Adipose tissue (tissue), 3 donors: Measurements from ENCODE around the gene CYP26C1. TPM values are rescaled to one million over a fixed set of nuclear protein-coding genes. Genes with fewer than 3 reads are reported as not detected.

Source experiments
- H3K27ac ChIP-seq: one replicate; pipeline ENCODE4 v1.5.1; 2013; ENCODE audit warnings: low read depth, low read length
- WGBS, 3 donors: extraction: QIAGEN DNeasy Blood & Tissue Kit; methylation state at CpG; one replicate each; pipeline ENCODE4 v1.1.7; 2013; 5-methylcytosine and 5-hydroxymethylcytosine counted together
- polyA plus RNA-seq, 3 donors: library from polyadenylated mRNA; stranded (reverse); fragments of 200-250 nt; gene quantifications; one replicate each; pipeline ENCODE4 v1.2.3, GENCODE V29; 2013
- donor health status: healthy with polysubstance abuse.
- donor health status: Bipolar disorder and iron deficiency.
- donor health status: healthy.

Gene CYP26C1, protein sequence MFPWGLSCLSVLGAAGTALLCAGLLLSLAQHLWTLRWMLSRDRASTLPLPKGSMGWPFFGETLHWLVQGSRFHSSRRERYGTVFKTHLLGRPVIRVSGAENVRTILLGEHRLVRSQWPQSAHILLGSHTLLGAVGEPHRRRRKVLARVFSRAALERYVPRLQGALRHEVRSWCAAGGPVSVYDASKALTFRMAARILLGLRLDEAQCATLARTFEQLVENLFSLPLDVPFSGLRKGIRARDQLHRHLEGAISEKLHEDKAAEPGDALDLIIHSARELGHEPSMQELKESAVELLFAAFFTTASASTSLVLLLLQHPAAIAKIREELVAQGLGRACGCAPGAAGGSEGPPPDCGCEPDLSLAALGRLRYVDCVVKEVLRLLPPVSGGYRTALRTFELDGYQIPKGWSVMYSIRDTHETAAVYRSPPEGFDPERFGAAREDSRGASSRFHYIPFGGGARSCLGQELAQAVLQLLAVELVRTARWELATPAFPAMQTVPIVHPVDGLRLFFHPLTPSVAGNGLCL
- polyA plus RNA-seq, result under 1 TPM in 1 of 3 donors, not detected in 2; 0.03 TPM

DNA sequence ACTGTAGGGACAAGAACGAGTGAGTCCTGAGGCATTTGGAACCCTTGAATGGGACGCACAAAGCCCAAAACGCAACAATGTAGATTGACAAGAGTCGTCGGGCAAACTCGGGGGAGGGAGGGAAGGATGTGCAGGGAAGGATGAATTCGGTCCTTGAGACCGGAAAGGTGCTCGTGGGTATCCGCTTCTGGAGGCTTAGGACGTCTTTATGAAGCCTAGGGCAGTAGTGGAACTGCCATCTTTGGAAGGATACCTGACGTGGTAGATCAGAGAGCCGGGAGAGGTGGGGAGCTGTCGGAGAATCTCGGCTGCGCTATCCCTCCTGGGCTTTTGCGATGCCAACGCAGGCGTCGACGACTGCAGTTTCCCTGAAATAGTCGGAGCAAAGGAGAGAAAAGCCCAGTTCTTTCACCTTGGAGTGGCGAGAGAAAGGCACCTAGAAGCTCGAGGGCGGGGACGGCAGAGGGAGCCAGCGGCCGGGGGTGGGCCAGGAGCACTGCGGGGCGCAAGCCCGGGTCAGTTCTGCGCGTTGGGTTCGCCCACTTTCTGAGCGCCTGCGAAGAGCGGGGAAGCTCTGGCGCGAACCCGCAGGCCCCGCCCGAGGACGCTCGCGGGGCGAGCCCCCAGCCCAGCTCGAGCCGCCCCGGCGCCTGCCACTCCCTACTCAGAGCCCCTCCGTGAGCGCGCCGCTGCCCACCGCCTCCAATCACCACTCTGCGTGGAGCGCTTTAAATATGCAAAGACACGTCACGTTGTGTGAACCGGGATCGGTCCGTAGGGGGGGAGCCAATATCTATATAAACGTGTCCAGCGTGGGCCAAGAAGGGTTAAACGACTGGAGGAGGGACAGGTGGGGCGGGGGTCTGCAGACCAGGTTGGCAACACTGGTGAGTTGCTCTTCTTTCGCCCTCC is at the start of gene CYP26C1:
Gene CYP26C1 (plus strand): TSS at position 824 of the 912 bp plus-strand sequence. CDS start 466 bp downstream, outside the sequence.
- WGBS, 3 donors, result 33 to 51% (median 42%) methylated on average over 56 to 67 of the region's 67 CpGs
- no peak within 1 kb of the TSS for H3K27ac ChIP-seq

DNA sequence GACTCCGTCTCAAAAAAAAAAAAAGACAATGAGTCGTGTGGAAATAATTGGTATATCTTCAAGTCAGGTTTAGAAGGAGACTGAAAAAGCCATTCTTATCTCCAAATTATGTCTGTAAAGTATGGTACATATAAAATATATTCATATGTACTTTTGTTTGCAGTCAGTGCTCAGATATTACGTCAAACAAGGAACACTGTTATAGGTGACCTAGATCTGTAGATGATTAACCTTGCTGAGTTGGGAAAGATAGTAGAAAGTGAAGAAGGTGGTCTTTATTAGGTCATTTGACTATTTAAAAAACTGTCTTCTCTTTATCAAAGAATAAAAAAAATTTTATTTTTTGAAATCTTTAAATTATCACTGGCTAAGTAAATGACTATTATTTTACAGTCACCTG is 44.9 kb upstream of the CYP26C1 start:
- no peak overlapping the region for H3K27ac ChIP-seq
- 89 to 95% (median 94%) methylated on average over 3 of the region's 3 CpGs for WGBS, 3 donors

DNA sequence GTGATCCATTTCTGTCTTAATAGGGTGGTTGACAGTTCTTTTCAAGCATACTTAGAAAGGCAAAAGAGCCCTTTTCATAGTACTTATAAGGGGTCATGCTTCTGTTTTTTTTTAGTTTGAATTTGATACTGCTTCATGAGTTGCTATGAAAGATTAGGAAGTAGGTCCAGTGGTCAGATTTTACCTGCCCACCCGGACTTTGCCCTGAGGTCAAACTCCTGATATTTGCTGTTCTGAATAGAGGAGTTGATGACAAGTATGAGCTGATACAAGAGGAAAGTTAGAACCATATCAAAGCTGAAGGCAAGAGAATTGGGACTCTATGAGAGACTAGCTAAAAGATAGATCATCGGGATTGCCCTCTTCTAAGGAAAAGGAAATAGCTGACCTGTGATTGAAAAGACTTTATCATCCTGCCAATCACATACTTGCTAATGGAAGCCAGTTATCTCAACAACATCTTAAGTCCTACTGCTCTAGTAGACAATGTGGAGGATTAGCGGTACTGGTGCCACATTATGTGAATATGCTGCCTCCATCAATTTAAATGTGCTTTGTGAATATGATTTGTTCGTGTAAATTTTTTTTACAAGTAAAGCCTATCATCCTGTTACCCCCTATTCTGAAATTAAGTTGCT is 37.5 kb upstream of the CYP26C1 start:
- no peak overlapping the region for H3K27ac ChIP-seq
- WGBS, 3 donors, result 89 to 94% (median 91%) methylated on average over 4 of the region's 4 CpGs

DNA sequence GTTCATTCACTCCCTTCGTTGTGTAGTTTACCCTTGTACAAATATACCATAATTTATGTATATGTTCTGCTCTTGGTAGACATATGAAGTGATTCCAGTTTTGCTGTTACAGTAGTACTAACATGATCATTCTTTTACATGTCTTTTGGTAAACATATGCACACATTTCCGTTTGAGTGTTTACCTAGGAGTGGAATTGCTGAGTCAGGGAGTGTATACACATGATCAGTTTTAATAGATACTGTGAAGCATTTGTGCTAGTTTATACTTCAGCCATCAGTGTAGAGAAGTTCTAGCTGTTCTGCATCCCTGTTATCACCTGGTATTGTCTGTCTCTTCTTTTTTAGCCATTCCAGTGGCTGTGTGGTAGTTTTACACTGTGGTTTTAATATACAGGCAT is 34.5 kb upstream of the CYP26C1 start:
- WGBS, 3 donors, result 63 to 88% (median 76%) methylated on average over 2 of the region's 2 CpGs
- H3K27ac ChIP-seq, result no peak overlapping the region

DNA sequence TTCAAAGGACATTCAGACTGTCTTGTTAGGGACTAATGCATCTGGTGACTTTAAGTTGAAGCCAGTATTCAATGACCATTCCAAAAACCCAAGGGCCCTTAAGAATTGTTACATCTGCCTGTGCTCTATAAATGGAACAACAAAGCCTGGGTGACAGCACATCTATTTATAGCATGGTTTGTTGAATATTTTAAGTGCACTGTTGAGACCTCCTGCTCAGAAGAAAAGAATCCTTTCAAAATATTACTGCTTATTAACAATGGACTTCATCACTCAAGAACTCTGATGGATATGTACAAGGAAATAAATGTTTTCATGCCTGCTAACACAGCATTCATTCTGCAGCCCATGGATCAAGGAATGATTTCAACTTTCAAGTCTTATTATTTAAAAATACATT is 33.1 kb upstream of the CYP26C1 start:
- no peak overlapping the region for H3K27ac ChIP-seq

DNA sequence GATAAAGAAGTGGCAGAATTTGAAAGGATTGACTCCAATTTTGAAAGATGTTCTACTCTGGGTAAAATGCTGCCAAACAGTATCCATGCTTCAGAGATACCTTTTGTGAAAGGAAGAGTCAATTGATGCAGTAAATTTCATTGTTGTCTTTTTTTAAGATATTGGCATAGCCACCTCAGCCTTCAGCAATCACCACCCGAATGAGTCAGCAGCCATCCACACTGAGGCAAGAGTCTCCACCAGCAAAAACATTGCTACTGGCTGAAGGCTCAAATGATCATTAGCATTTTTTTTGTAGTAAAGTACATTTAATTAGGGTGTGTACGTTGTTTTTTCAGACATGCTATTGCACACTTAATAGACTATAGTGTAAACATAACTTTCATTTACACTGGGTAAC is 31.7 kb upstream of the CYP26C1 start:
- 87 to 91% (median 89%) methylated on average over 2 of the region's 2 CpGs for WGBS, 3 donors

DNA sequence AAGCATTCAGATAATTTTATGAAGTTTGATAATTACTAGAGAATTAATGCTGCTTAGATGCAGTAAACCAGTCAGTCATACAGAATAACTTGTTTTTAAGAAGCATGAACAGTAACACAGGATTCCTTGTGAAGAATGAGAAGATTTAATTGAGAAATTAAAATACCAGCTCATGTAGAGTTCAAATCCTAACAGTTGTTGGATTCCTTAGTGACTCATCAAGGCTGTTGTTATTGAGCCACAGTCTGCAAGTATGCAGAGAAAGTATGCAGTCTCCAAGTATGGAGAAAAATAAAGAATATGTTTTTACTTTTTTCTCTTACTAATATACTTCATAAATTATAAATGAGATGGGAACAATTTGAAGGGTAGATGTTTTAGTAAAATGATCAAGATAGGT is 30.2 kb upstream of the CYP26C1 start:
- no peak overlapping the region for H3K27ac ChIP-seq

More for the DNA sequence above, 31.7 kb upstream of the CYP26C1 start:
- no peak overlapping the region for H3K27ac ChIP-seq

DNA sequence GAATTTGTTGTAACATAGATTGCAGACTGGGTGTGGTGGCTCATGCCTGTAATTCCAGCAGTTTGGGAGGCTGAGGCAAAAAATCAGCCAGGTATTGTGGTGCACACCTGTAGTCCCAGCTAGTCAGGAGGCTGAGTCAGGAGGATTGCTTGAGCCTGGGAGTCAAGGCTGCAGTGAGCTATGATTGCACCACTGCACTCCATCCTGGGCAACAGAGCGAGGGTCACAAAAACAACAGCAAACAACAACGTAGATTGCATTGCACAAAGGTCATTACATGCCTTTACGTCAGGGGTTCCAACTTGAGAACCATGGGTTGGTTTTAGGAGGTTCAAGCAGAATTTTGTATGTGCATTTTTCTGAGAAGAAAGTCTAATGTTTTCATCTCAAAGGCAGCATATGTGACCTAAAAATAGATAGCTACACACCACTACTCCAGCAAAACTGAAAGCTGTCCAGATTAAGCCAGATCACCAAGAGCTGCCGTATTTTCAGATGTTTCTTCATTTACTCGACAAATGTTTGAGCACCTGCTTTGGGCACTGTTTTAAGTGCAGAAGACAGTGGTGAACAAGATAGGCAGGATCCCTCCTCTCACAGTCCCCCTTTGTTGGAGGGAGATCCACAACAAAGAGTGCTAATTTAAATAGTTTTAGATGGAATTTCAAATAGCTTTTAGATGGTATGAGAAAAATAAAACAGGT is 28.3 kb upstream of the CYP26C1 start:
- H3K27ac ChIP-seq, result no peak overlapping the region
- 87 to 93% (median 92%) methylated on average over 5 of the region's 5 CpGs for WGBS, 3 donors

DNA sequence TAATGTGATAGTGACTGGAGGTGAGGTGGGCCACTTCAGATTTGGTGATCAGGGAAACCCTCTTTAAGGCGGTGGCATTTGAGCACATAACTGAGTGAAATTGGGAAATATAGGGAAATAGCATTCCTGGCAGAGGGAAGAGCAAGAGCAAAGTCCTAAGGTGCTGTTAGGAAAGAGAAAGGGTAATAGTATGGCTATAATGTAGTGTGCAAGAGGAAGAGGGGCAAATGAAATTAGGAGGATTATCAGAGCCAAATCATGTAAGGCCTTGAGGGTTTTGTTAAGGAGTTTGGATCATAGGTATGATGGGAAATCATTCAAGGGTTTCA is 27.8 kb upstream of the CYP26C1 start:
- no peak overlapping the region for H3K27ac ChIP-seq
- 94 to 100% (median 100%) methylated on average over 1 of the region's 1 CpG for WGBS, 3 donors

DNA sequence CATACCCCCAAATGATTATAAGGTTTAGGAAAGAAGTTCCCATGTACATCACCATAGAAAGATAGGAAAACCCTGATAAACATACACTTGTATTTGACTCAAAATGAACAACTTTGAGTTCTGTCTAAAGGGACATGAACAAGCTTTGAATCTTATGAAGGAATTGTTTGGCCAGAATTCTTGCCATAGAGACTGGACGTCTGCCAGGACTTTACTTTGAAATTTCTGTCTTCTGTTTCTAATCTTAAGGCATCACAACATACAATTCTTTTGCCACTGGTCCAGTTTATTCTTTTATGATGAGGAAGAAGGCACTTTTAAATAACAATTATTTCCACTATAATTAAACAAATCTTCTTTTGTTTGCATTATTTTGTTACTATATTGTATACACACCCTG is 26.2 kb upstream of the CYP26C1 start:
- WGBS, 3 donors, result 46 to 64% (median 61%) methylated on average over 1 of the region's 1 CpG
- H3K27ac ChIP-seq, result no peak overlapping the region

DNA sequence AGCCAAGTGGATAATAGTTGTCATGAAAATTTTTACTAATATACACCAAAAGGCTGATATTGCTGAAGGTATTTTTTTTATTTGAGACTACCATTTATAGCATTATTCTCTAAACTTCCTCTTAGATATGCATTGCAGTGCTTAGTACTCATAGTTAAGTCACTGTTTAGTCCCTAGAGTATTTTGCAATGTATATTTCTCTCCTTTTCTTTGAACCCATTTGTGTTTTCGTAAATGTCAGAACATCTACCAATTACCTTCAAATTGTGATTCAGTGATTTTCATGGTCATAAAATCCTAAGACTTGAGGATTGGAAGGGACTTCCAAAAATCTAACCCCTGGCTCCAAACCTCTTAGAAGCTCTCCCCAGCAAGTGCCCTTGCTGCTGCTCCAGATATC is 21.5 kb upstream of the CYP26C1 start:
- 96 to 100% (median 97%) methylated on average over 1 of the region's 1 CpG for WGBS, 3 donors
- H3K27ac ChIP-seq, result no peak overlapping the region

DNA sequence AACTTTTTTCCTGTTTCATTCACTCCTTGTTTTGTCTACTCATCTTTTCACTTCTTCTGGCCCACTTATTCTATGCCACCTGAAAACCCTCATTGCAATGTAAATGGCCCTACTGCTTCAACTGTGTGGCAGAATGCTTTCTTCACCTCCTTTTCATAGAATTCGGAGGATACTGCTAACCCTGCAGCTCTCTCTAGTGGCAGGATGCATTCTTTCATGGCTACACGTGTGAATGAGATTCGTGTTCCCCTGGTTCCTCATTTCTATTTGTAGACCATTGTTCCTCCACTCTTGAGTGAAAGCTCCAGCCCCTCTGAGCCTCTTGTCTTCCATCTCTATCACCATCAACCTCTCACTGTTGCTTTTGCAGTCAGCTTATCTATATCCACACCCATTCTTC is 20.9 kb upstream of the CYP26C1 start:
- H3K27ac ChIP-seq, result no peak overlapping the region
- WGBS, 3 donors, result 27 to 54% (median 32%) methylated on average over 3 of the region's 3 CpGs

DNA sequence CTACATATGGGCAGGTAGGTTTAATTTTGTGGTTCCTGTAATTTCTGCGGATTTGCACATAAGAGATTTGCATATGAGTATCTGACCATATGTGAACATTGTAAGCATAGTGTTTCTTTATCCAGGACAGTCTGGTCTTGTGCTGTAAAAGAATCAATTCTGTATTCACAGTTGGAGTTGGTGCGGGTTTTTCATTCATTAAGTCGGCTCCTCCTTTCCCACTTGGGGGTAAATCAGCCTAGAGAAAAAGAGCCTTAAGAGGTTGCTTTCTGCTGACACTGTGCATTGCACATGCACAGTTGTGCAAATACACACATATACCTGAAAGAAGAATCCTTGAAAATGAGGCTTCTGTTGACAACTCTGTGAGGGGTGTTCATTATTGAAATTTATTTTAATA is 6.1 kb upstream of the CYP26C1 start:
- WGBS, 3 donors, result 89 to 95% (median 89%) methylated on average over 3 of the region's 3 CpGs
- no peak overlapping the region for H3K27ac ChIP-seq

DNA sequence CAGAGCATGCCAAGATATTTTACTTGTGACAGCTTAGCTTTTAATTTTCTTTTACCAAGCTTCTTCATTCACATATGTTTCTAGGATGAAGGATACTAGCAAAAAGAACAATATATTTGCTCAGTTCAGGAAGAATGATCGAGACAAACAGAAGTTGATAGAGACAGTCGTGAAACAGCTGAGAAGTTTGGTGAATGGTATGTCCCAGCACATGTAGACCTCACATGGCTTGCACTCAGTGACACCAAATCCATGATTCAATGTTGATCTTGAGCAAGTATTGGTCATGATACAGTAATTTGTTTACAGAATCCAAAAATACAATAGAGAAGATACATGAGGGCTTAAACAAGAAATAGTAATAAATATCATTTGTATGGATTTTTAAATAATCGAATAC is 2.5 kb upstream of the CYP26C1 start:
- 95 to 97% (median 96%) methylated on average over 3 of the region's 3 CpGs for WGBS, 3 donors
- no peak overlapping the region for H3K27ac ChIP-seq

DNA sequence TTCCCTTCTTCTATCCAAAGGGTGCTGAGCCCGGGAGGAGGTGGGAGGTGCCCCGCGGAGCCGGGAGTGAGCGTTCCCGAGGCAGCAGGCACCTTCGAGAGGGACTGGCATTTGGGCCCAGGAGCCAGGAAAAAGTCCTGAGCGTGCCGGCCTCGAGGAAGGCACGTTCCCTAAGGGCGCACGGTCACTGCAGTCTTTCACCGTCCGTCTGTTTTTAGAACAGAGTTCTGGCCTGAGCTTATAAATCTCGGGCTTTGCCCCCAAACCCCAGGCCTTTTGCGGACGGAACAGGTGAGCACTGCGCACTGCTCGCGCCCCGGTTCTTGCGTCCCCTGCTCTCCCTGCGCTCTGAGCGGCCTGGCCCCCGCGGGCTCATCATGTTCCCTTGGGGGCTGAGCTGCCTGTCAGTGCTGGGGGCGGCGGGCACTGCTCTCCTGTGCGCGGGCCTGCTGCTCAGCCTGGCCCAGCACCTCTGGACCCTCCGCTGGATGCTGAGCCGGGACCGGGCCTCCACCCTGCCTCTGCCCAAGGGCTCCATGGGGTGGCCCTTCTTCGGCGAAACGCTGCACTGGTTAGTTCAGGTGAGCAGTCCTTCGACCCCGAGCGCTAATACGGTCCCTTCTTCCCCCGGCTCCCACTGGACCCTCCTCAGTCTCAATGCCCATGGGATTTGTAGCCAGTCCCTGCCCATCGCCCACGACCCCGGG is 442 bp downstream of the CYP26C1 start:
- H3K27ac ChIP-seq, result no peak overlapping the region
- 32 to 49% (median 37%) methylated on average over 45 of the region's 45 CpGs for WGBS, 3 donors

DNA sequence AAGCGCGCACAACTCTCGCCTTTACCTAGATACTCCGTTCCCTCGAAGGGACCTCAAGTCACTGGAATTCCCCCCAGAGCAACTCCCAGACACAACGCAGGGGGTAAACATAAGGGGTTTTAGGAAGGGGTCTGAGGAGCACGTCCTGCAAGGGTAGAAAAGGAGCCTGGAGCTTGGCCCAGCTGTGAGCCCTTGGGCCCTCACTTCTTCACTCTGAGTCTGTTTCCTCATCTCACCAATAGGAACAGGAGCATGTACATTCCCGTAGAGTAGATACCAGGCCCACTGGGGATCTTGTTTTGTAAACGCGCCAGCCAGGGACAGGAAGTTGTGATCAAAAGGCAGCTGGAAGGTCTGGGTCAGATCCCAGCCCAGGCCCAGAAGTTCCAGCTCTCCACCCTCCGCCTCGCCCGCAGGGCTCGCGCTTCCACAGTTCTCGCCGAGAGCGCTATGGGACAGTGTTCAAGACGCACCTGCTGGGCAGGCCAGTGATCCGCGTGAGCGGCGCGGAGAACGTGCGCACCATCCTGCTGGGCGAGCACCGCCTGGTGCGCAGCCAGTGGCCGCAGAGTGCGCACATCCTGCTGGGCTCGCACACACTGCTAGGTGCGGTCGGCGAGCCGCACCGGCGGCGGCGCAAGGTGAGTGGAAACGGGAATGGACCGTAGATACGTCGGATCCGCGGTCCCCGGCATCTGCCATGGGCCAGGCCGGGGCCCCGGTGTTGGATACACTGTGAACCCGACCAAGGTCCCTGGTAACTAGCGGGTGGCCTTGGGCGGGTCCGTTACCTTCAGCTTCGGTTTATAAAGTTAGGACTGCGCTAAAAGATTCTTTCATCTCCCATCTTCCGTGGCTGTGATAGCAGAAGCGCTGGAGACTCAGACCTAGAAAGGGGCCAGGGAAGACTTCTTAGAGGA is 1.3 kb downstream of the CYP26C1 start:
- 5 to 13% (median 6%) methylated on average over 57 of the region's 57 CpGs for WGBS, 3 donors
- no peak overlapping the region for H3K27ac ChIP-seq
